Ammon's horn (tissue), 1 donor: ENCODE measurements around the gene PLAGL1.

Experiments used
- DNase-seq: peaks from one replicate; pipeline ENCODE4 v3.0.0-alpha.2; 2016; ENCODE audit warnings: low spot score

The PLAGL1 gene

DNA sequence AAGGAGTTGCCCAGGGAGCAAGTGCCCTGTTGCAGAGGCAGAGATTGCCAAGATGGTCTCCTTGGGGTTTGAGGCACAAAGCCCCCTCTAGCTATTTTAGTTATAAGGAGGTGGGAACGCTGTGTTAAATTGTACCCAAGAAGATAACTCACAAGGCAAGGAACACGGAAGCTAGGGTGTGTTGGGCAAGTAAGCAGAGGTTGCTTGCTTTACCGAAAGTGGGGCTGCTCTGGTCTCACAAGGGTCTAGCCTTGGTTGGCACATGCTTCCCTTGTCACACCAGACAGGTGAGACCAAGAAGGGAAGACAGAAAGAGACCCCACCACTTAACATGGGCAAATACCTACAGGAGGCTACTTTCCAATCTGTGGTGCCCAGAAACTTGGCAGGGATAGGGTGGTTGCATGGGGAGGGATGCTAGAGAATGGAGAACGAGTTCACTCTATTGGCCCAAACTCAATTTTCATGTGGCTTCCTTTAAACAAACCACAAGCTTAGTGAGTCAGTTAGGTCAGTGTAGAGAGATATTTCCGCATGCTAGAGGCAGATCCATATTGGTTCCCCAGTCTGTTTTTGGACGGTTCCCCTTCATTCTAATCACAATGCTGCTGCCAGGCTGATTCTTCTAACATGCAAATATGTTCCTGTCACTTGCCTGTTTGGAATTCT is 42.4 kb downstream of the PLAGL1 start:
- no peak for DNase-seq

- DNase-seq, result peak; percentile 35
Observed at GRCh38 chr6:143964674-143965081, 43.4 kb downstream of the PLAGL1 start.

DNA sequence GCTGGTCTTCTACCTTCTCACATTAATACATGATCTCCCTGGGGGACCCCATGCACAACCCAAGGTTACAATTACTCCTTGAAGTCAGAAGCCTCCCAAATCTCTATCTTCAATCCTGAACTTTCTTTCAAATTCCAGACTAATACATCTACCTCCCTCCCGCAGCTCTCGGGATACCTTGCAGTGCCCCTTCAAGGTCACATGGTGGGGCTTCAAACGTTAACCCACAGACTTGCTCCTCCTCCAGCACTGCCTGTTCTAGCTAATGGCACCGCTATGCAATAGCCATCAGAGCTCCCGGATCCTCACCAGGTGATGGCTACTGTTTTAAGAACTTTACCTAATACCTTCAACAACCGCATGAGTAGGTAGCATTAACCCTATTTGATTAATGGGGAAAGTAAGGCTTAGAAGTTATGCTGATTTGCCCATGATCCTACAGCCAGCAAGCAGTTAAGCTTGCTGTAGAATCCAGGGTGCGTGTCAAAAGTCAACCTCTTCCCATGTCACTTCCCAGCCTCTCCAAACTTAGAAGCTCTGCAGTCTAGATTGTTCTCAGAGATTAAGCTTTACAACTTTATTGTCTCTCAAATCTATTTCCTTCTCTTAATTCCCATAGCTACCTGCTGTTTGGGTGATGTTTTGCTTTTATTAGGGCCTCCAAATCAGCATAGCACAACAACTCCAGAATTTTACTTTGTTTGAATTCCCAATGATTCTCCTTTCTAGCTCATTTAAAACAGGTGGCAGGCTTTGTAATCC is 44.7 kb downstream of the PLAGL1 start:
- DNase-seq, result no peak

- DNase-seq, result peak; percentile 24
Observed at GRCh38 chr6:143961886-143962878, 45.9 kb downstream of the PLAGL1 start.

DNA sequence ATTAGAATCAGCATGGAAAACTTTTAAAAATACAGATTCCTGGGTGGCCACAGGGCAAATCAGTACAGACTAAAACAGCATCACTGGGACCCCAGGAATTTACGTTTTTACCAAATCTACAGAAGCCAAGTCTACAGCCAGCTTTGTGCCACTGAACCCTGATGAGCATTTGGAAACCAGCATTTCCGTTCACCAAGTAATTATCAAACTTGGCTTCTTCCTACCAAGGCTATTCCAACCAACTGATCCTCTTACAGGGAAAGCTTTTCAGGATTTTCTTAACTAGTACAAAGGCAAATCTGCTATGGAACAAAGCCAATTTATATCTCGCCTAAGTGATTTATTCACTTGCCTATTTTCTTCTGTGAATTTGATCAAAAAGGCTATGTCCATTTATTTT is 47.0 kb downstream of the PLAGL1 start:
- DNase-seq, result no peak

- no peak for DNase-seq
Observed at GRCh38 chr6:143959927-143960326, 48.1 kb downstream of the PLAGL1 start.

GRCh38 chr6:143958839-143959399 is 49.1 kb downstream of the PLAGL1 start:
- DNase-seq, result no peak

DNA sequence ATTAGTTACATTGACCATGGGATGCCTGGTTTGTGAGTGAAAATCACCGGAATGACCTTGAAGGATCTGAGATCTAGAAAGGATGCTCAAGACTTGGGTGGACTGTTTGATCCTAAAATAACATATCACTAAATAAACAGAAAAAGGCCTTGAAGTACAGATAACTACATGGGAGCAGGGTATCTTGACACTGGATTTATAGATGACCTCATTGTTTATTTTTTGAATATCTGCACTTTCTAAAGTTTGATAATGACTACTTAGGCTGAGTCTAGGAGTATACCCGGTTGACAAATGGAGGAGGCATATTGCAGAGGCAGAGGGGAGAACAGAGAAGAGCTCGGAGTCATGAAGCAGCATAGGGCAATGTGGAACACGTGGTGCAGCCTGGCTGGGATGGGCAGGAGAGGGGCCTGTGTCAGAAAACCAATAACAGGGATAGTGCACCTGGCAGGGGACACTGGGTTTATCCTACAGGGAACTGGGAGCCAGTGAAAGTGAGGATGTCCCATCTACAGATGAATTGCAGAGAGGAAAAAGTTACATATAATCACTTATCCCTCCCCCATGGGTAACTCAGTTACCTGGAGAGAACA is 50.3 kb downstream of the PLAGL1 start:
- DNase-seq, result no peak

DNA sequence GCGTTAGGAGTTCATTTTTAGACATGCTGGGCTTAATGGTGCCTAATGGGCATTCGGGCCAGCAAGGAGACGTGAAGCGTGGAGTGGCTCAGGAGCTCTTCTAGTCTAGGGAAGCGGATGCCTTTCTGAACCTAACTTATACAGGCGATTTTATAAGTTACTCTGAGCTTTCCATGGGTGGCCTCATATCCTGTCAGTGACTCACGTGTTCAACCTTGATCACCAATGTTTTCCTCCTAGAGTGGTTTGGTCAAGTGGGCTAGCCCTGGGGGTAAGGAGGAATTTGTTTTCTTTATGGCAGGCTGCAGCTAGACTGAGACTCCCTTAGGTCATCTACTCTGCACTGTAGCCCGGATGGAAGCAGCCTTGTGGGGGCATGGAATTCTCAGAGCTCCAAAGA is 52.1 kb downstream of the PLAGL1 start:
- DNase-seq, result no peak

GRCh38 chr6:143953922-143954321 is 54.1 kb downstream of the PLAGL1 start:
- no peak for DNase-seq

DNA sequence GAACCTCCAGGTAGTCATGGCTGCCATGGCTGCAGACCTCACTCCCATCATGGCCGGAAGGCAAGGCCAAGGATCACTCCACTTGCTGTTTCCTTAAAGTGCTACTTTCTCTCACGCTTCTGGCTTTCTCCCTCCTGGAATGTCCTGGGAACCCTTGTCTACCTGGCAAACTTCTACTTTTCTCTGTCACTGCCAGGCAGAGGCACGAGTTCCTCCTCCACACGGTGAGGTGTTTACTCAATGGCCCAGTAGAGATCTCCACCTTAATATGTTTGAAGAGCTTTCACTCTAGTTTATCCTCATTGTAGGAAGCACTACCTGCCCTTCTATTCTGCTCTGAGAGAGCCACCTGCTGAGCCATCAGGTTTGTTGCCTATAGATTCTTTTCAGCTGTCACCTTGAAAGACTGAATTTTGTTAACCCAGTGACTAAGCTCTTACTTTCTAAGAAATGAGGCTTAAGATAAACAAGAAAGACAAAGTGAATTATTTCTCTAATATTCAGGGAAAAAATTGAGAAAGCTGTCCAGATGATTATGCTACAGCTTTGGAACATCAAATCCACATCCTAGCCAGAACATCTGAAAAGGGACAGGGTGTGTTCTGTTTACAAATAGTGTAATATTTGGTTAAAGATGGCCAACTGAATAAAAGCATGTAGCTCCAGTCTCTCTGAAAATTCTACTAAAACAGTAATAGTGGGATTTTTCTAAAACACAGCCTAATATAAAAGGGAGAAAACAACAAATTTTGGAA is 54.9 kb downstream of the PLAGL1 start:
- DNase-seq, result no peak

DNA sequence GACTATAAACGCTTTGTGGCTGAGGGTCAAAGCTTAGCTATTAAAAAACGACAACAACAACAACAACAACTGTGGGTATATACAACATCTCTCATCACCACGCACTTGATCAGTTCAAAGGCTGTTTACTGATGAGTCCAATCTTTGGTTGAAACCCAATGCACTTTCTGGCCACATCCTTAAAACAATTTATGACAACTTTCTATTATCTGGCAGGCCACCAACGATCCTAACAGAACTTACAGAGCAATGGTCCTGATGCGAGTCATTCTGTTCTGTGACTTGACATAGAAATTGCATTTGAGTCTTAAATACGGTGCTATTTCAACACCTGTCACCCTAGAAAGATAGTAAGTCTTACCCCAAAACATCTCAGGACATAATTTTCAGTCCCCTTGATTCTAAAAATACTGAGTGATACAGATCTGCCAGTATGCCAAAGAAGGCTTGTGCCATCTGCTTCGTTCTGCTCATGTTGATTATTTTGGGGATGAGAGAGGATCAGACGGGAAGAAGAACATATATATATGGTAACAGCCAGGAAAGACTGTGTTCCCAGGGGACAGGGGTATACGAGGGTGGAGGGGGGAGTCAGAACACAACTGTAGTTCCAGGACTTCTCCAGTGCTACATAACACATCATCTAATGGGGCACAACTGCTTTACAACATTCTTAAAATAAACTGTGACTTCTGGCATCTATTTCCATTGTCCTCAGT is 55.8 kb downstream of the PLAGL1 start:
- DNase-seq, result peak; percentile 54

DNA sequence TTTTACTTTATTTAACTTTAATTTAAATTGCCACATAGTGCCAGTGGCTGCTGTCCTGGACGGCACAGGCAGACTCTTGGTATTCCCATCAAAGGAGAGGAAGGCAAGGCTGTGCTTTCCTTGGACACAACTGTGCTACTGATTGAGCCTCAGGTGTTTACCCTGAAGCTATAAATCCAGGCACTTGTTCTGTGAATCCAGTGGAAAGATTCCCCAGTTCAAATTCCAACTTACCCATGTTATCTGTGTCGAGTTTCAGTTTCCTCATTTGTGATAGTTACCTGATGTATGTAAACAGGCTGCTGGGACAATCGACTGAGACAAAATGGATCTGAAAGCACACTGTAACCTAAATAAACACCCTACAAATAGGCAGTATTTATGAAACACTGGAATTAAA is 57.2 kb downstream of the PLAGL1 start:
- DNase-seq, result no peak

DNA sequence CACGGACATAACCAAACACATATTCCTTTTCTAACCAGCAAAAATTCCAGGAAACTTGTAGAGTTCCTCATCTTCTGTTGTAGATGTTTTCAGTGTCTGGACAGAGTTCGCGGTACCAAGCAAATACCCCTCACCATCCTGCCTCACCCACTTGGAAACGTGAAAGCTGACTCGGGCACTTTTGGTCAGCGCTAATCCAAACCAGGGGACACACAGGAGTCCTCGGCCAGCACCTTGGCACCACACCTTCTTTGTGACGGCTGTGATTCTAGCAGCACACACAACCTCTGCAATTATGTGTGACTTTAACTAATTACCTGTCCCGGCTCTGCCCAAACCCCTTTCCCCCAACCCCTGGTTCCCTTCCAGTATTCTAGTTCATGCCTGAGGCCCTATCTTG is 58.1 kb downstream of the PLAGL1 start:
- DNase-seq, result no peak

GRCh38 chr6:143949535-143949934 is 58.5 kb downstream of the PLAGL1 start:
- no peak for DNase-seq

DNA sequence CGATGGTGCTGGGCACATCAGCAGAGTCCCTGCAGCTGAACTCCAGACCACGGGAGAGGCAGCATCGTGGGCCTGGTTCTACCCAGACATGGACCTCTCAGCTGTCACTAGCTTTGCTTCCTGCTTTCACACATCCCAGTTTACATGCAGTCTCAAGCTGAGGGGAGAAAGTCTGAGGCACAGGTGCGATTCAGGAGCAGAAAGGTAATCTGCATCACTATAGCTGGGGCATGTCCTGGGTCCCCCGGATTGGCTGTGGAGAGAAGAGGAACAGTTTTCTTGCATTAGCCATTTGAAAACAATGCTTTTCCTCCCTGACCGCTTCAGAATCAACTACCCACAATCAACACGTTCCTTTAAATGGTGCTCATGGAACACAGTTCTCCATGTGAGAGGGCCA is 59.9 kb downstream of the PLAGL1 start:
- no peak for DNase-seq

DNA sequence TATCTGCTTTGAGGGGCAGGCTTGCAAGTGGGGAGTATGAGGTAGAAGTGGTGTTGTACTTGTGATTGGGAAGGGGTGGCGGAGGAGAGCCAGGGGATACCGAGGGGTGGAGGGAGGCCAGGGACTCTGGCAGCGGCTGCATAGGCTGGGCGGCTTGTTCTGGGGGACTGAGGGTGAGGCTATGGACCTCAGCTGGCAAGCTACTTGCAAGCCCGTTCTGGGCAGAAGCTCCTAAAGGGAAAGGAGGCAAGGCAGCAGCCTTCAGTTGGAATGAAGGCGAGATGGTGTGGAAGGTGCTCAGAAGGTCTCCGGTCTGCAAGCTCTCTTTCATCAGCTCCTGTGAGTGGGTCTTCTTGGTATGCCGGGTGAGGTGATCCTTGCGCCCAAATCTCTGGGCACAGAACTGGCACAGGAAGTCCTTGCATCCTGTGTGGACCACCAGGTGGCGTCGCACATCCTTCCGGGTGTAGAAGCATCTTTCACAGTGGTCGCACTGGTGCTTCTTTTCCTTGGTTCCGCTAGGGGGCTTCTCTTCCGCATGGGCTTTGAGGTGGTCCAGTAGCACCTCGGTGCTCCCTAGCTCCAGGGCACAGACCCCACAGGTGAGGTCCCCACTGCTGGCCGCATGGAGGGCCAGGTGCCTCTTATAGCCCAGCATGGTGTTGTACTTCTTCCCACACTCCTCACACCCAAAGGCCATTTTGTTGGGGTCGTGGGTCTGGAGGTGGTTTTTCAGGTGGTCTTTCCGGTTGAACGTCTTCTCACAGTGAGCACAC is 66.0 kb downstream of the PLAGL1 start:
- peak; percentile 32 for DNase-seq

- no peak for DNase-seq
Observed at GRCh38 chr6:143940011-143940597, 68.0 kb downstream of the PLAGL1 start.

DNA sequence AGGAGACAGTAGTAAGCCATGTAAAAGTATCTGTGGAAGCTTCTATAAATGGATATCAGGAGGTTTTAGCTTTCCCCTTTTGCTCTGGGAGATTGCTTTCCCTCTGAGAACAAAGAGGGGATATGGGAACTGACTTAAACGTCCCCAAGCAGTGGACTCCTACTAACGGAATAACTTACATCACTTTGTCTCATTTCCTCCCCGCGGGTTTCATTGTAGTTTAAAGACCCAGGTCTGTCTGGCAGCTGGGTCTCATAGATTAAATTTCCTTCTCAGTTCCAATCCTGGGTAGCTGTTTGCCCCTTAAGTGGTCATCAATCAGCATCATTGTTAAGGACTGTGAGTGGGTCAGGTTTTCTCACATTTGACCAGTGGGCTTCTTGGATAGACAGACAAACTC is 68.7 kb downstream of the PLAGL1 start:
- DNase-seq, result no peak
